T-helper 1 cell treated with Interleukin-12 subunit alpha and Interleukin-12 subunit beta and Interleukin-4 antibody, amounts not matched to agents 30 μg/mL and 1 μg/mL, for 36 hours (primary cell): ENCODE data around the gene ZNF296.
A peak's percentile ranks its signal among the peaks of the same experiment; 100 is the strongest.
"Not testable (repeated sequence)": the region's sequence is repeated elsewhere in the genome, so short reads cannot be mapped to it uniquely, and the experiment has no call there.

Experiments used
- H3K27ac Mint-ChIP-seq: one replicate; pipeline ENCODE4 v1.8.0; 2021; ENCODE audit warnings: mild to moderate bottlenecking, mixed read lengths
- H3K27me3 Mint-ChIP-seq: one replicate; pipeline ENCODE4 v1.8.0; 2021; ENCODE audit warnings: low read depth, mixed read lengths
- H3K36me3 Mint-ChIP-seq: one replicate; pipeline ENCODE4 v1.8.0; 2021; ENCODE audit warnings: low read depth, mixed read lengths
- H3K4me1 Mint-ChIP-seq: one replicate; pipeline ENCODE4 v1.8.0; 2021; ENCODE audit warnings: low read depth, mixed read lengths
- H3K4me3 Mint-ChIP-seq: one replicate; pipeline ENCODE4 v1.8.0; 2021; ENCODE audit warnings: mild to moderate bottlenecking, moderate library complexity, mixed read lengths
- H3K9me3 Mint-ChIP-seq: one replicate; pipeline ENCODE4 v1.8.0; 2021; ENCODE audit warnings: mixed read lengths

Gene ZNF296

GRCh38 chr19:45076029-45076850 is at the start of gene ZNF296:
Gene ZNF296, minus strand, starts transcription at chr19:45076478. Its CDS starts 105 bp downstream, at chr19:45076373.
- peaks cover 23% of the 10 kb centered on the region for H3K4me1 Mint-ChIP-seq
- H3K27me3 Mint-ChIP-seq = no peaks in the 10 kb centered on the region
- peak within 1 kb of the TSS; percentile 69 for H3K27ac Mint-ChIP-seq
- no peaks in the 10 kb centered on the region for H3K9me3 Mint-ChIP-seq
- peak within 1 kb of the TSS; percentile 77 for H3K4me3 Mint-ChIP-seq
- peaks cover 5% of the 10 kb centered on the region for H3K36me3 Mint-ChIP-seq

GRCh38 chr19:45125360-45125759 is 49.1 kb upstream of the ZNF296 start:
- no peak overlapping the region for H3K27ac Mint-ChIP-seq
- peaks cover 6% of the 10 kb centered on the region for H3K4me1 Mint-ChIP-seq
- no peaks in the 10 kb centered on the region for H3K36me3 Mint-ChIP-seq
- H3K4me3 Mint-ChIP-seq = no peak overlapping the region
- no peaks in the 10 kb centered on the region for H3K27me3 Mint-ChIP-seq
- no peaks in the 10 kb centered on the region for H3K9me3 Mint-ChIP-seq

GRCh38 chr19:45124021-45124420 is 47.7 kb upstream of the ZNF296 start:
- peaks cover 6% of the 10 kb centered on the region for H3K4me1 Mint-ChIP-seq
- no peaks in the 10 kb centered on the region for H3K36me3 Mint-ChIP-seq
- H3K27me3 Mint-ChIP-seq = no peaks in the 10 kb centered on the region
- H3K9me3 Mint-ChIP-seq = no peaks in the 10 kb centered on the region
- H3K27ac Mint-ChIP-seq = no peak overlapping the region
- no peak overlapping the region for H3K4me3 Mint-ChIP-seq

- no peaks in the 10 kb centered on the region for H3K27me3 Mint-ChIP-seq
These were observed 47.2 kb upstream of the ZNF296 start for GRCh38 chr19:45123440-45123850.

GRCh38 chr19:45122832-45123231 is 46.6 kb upstream of the ZNF296 start:
- H3K36me3 Mint-ChIP-seq = no peaks in the 10 kb centered on the region
- no peaks in the 10 kb centered on the region for H3K9me3 Mint-ChIP-seq
- no peak overlapping the region for H3K27ac Mint-ChIP-seq
- H3K4me1 Mint-ChIP-seq = peaks cover 15% of the 10 kb centered on the region
- no peaks in the 10 kb centered on the region for H3K27me3 Mint-ChIP-seq
- H3K4me3 Mint-ChIP-seq = no peak overlapping the region

More at GRCh38 chr19:45123440-45123850, 47.2 kb upstream of the ZNF296 start:
- Mint-ChIP-seq H3K9me3 (no peaks in the 10 kb centered on the region), H3K27ac (no peak overlapping the region), H3K36me3 (no peaks in the 10 kb centered on the region), H3K4me3 (no peak overlapping the region), H3K4me1 (peaks cover 10% of the 10 kb centered on the region)

- peaks cover 21% of the 10 kb centered on the region for H3K4me1 Mint-ChIP-seq
These were observed 45.6 kb upstream of the ZNF296 start for GRCh38 chr19:45121827-45122345.

GRCh38 chr19:45119582-45119981 is 43.3 kb upstream of the ZNF296 start:
- no peak overlapping the region for H3K27ac Mint-ChIP-seq
- H3K4me3 Mint-ChIP-seq = no peak overlapping the region
- no peaks in the 10 kb centered on the region for H3K9me3 Mint-ChIP-seq
- H3K4me1 Mint-ChIP-seq = peaks cover 30% of the 10 kb centered on the region
- H3K36me3 Mint-ChIP-seq = no peaks in the 10 kb centered on the region
- H3K27me3 Mint-ChIP-seq = no peaks in the 10 kb centered on the region

More at GRCh38 chr19:45121827-45122345, 45.6 kb upstream of the ZNF296 start:
- peak overlapping the region; percentile 2 for H3K27ac Mint-ChIP-seq
- no peak overlapping the region for H3K4me3 Mint-ChIP-seq
- H3K9me3 Mint-ChIP-seq = no peaks in the 10 kb centered on the region
- no peaks in the 10 kb centered on the region for H3K27me3 Mint-ChIP-seq
- H3K36me3 Mint-ChIP-seq = no peaks in the 10 kb centered on the region

GRCh38 chr19:45118591-45119355 is 42.5 kb upstream of the ZNF296 start:
- Mint-ChIP-seq H3K27ac (peak overlapping the region; percentile 55), H3K4me1 (peaks cover 30% of the 10 kb centered on the region)
- H3K36me3 Mint-ChIP-seq, H3K4me3 Mint-ChIP-seq, H3K27me3 Mint-ChIP-seq, H3K9me3 Mint-ChIP-seq: not testable (repeated sequence)

GRCh38 chr19:45118106-45118505 is 41.8 kb upstream of the ZNF296 start:
- Mint-ChIP-seq H3K9me3 (no peaks in the 10 kb centered on the region), H3K36me3 (no peaks in the 10 kb centered on the region), H3K4me1 (peaks cover 30% of the 10 kb centered on the region), H3K27ac (no peak overlapping the region), H3K27me3 (no peaks in the 10 kb centered on the region), H3K4me3 (no peak overlapping the region)

- Mint-ChIP-seq H3K4me1 (peaks cover 30% of the 10 kb centered on the region), H3K27me3 (no peaks in the 10 kb centered on the region), H3K9me3 (no peaks in the 10 kb centered on the region), H3K36me3 (no peaks in the 10 kb centered on the region), H3K4me3 (no peak overlapping the region), H3K27ac (no peak overlapping the region)
These were observed 41.4 kb upstream of the ZNF296 start for GRCh38 chr19:45117671-45118070.

- Mint-ChIP-seq H3K4me3 (no peak overlapping the region), H3K9me3 (no peaks in the 10 kb centered on the region), H3K27ac (peak overlapping the region; percentile 68), H3K4me1 (peaks cover 30% of the 10 kb centered on the region), H3K27me3 (no peaks in the 10 kb centered on the region), H3K36me3 (no peaks in the 10 kb centered on the region)
These were observed 40.9 kb upstream of the ZNF296 start for GRCh38 chr19:45117167-45117594.

- no peaks in the 10 kb centered on the region for H3K36me3 Mint-ChIP-seq
- no peaks in the 10 kb centered on the region for H3K9me3 Mint-ChIP-seq
- no peaks in the 10 kb centered on the region for H3K27me3 Mint-ChIP-seq
- no peak overlapping the region for H3K27ac Mint-ChIP-seq
- H3K4me3 Mint-ChIP-seq = no peak overlapping the region
- peaks cover 28% of the 10 kb centered on the region for H3K4me1 Mint-ChIP-seq
These were observed 39.7 kb upstream of the ZNF296 start for GRCh38 chr19:45115809-45116615.

GRCh38 chr19:45114116-45114515 is 37.8 kb upstream of the ZNF296 start:
- Mint-ChIP-seq H3K4me1 (peaks cover 29% of the 10 kb centered on the region), H3K9me3 (no peaks in the 10 kb centered on the region), H3K36me3 (no peaks in the 10 kb centered on the region), H3K27ac (no peak overlapping the region), H3K27me3 (no peaks in the 10 kb centered on the region), H3K4me3 (no peak overlapping the region)

GRCh38 chr19:45113628-45114027 is 37.4 kb upstream of the ZNF296 start:
- Mint-ChIP-seq H3K4me3 (no peak overlapping the region), H3K36me3 (no peaks in the 10 kb centered on the region), H3K4me1 (peaks cover 28% of the 10 kb centered on the region), H3K27ac (no peak overlapping the region), H3K27me3 (no peaks in the 10 kb centered on the region), H3K9me3 (no peaks in the 10 kb centered on the region)
